Neural cell (in vitro differentiated cells): ENCODE results near the gene FRMD4B.

Experiments
- EP300 ChIP-seq: fragments of 450-650 bp; conservative IDR thresholded peaks from 2 replicates; pipeline ENCODE4 v1.6.1; 2014; ENCODE audit warnings: antibody characterized with exemption, mild to moderate bottlenecking, moderate library complexity; ENCODE audit not compliant: poor library complexity, severe bottlenecking
- EZH2 ChIP-seq: fragments of 200-600, 300-800 bp; shearing (Covaris generic), sonication (generic); IDR thresholded peaks from 2 replicates; pipeline ENCODE4 v1.6.1; 2014; ENCODE audit warnings: antibody characterized with exemption, low read length, borderline replicate concordance, mild to moderate bottlenecking; ENCODE audit not compliant: insufficient read depth, poor library complexity, severe bottlenecking
- POLR2AphosphoS5 ChIP-seq: IDR thresholded peaks from 2 replicates; pipeline ENCODE4 v1.6.1; 2012
- RAD21 ChIP-seq: fragments of 450-650 bp; conservative IDR thresholded peaks from 2 replicates; pipeline ENCODE4 v1.6.1; 2014; ENCODE audit warnings: antibody characterized with exemption, mild to moderate bottlenecking, moderate library complexity
- SMC3 ChIP-seq: fragments of 450-650 bp; conservative IDR thresholded peaks from 2 replicates; pipeline ENCODE4 v1.6.1; 2014; ENCODE audit warnings: antibody characterized with exemption, mild to moderate bottlenecking, moderate library complexity; ENCODE audit not compliant: poor library complexity
- TAF1 ChIP-seq: IDR thresholded peaks from 2 replicates; pipeline ENCODE4 v1.6.1; 2012; ENCODE audit warnings: low read depth
- TF ChIP-seq, protein P1 (sequence below): fragments of 450-650 bp; IDR thresholded peaks from 2 replicates; pipeline ENCODE4 v1.5.1; 2014; ENCODE audit warnings: antibody characterized with exemption, mild to moderate bottlenecking, moderate library complexity; ENCODE audit not compliant: poor library complexity, severe bottlenecking
- TF ChIP-seq, protein P2 (sequence below): IDR thresholded peaks from 2 replicates; pipeline ENCODE4 v1.6.1; 2012; ENCODE audit warnings: borderline replicate concordance

DNA sequence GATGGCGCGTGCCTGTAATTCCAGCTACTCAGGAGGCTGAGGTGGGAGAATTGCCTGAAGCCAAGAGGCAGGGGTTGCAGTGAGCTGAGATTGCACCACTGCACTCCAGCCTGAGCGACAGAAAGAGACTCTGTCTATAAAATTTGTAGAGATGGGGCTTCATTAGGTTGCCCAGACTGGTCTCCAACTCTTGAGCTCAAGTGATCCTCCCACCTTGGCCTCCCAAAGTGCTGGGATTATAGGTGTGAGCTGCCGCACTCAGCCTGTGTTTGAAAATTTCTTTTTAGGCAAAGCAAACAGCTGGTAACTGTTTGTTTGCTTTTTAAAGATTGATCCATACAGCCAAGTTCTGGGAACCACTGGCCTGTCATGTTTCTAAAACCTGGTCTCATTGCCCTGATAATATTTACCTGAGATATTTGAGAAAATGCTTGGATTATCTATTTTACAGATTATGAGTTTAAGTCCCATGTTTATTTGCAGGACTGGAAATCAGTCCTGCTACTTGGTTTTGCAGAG lies 199.3 kb downstream of the FRMD4B start:
- no peak for TF ChIP-seq POLR2AphosphoS5
- TF ChIP-seq, protein P1, sequence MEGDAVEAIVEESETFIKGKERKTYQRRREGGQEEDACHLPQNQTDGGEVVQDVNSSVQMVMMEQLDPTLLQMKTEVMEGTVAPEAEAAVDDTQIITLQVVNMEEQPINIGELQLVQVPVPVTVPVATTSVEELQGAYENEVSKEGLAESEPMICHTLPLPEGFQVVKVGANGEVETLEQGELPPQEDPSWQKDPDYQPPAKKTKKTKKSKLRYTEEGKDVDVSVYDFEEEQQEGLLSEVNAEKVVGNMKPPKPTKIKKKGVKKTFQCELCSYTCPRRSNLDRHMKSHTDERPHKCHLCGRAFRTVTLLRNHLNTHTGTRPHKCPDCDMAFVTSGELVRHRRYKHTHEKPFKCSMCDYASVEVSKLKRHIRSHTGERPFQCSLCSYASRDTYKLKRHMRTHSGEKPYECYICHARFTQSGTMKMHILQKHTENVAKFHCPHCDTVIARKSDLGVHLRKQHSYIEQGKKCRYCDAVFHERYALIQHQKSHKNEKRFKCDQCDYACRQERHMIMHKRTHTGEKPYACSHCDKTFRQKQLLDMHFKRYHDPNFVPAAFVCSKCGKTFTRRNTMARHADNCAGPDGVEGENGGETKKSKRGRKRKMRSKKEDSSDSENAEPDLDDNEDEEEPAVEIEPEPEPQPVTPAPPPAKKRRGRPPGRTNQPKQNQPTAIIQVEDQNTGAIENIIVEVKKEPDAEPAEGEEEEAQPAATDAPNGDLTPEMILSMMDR = no peak
- no peak for TF ChIP-seq EP300
- TF ChIP-seq RAD21 = no peak
- no peak for TF ChIP-seq EZH2
- TF ChIP-seq, protein P2, sequence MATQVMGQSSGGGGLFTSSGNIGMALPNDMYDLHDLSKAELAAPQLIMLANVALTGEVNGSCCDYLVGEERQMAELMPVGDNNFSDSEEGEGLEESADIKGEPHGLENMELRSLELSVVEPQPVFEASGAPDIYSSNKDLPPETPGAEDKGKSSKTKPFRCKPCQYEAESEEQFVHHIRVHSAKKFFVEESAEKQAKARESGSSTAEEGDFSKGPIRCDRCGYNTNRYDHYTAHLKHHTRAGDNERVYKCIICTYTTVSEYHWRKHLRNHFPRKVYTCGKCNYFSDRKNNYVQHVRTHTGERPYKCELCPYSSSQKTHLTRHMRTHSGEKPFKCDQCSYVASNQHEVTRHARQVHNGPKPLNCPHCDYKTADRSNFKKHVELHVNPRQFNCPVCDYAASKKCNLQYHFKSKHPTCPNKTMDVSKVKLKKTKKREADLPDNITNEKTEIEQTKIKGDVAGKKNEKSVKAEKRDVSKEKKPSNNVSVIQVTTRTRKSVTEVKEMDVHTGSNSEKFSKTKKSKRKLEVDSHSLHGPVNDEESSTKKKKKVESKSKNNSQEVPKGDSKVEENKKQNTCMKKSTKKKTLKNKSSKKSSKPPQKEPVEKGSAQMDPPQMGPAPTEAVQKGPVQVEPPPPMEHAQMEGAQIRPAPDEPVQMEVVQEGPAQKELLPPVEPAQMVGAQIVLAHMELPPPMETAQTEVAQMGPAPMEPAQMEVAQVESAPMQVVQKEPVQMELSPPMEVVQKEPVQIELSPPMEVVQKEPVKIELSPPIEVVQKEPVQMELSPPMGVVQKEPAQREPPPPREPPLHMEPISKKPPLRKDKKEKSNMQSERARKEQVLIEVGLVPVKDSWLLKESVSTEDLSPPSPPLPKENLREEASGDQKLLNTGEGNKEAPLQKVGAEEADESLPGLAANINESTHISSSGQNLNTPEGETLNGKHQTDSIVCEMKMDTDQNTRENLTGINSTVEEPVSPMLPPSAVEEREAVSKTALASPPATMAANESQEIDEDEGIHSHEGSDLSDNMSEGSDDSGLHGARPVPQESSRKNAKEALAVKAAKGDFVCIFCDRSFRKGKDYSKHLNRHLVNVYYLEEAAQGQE = no peak
- no peak for TF ChIP-seq SMC3
- TF ChIP-seq TAF1 = no peak
